Effector CD4-positive, alpha-beta T cell (primary cell): ENCODE data around the gene PFN4.
"Not testable (repeated sequence)": the region's sequence is repeated elsewhere in the genome, so short reads cannot be mapped to it uniquely, and the experiment has no call there.

ENCODE experiments used
- DNase-seq: peaks from one replicate; pipeline ENCODE4 v3.0.0-alpha.2; 2020

PFN4 gene

GRCh38 chr2:24110660-24111303 is 12.4 kb downstream of the PFN4 start:
- no peak for DNase-seq

DNA sequence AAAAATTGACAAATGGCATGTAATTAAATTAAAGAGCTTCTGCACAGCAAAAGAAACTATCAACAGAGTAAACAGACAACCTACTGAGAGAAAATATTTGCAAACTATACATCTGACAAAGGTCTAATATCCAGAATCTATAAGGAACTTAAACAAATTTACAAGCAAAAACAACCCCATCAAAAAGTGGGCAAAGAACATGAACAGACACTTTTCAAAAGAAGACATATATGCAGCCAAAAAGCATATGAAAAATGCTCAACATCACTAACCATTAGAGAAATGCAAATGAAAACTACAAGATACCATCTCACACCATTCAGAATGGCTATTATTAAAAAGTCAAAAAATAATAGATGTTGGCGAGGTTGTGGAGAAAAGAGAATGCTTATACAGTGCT is 13.7 kb downstream of the PFN4 start:
- not testable (repeated sequence) for DNase-seq

GRCh38 chr2:24107336-24107735 is 15.8 kb downstream of the PFN4 start:
- DNase-seq, result no peak

- no peak for DNase-seq
Observed at GRCh38 chr2:24106786-24107185, 16.3 kb downstream of the PFN4 start.

DNA sequence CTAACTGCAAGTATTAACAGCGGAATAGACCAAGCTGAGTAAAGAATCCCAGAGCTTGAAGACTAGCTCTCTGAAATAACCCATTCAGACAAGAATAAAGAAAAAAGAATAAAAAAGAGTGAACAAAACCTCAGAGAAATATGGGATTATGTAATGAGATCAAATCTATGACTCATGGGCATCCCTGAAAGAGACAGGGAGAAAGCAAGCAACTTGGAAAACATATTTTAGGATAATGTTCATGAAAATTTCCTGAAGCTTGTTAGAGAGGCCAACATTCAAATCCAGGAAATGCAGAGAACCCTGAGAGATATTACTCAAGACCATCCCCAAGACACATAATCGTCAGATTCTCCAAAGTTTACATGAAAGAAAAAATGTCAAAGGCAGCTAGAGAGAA is 17.3 kb downstream of the PFN4 start:
- DNase-seq, result no peak

- DNase-seq, result no peak
Observed at GRCh38 chr2:24104906-24105305, 18.2 kb downstream of the PFN4 start.

GRCh38 chr2:24104110-24104650 is 19.0 kb downstream of the PFN4 start:
- no peak for DNase-seq

DNA sequence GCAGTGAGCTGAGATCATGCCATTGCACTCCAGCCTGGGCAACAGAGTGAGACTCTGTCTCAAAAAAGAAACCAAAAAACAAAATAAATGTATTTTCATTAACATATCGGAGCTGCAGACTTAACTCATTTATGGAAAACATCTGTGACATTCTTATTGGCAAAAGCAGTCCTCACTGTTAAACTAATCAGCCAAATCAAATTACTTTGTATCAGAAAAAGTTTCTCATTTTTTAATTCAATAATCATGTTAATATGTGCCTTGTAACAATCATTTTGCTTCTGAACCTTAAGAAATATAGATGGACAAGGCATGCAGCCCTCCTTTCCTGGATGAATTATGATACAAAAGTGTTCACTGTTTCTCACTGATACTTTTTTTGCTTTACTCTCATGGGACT is 20.5 kb downstream of the PFN4 start:
- no peak for DNase-seq

DNA sequence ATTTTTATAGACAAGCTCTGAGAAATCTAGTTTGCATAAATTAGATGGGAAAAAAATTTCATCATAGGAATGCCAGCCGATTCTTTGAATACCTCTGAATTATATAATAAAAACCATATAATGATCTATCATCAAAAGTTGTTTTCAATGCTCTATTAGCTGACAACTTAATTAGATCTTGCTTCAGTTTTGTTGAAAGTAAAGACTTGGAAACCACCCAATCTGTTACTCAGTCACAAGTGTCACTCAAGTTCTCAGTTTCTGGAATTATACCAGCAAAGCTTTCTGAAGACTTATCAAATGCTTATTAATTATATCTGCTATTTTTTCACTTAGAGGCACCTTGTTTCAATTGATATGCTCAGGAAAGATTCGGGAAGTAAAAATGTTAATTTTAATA is 21.1 kb downstream of the PFN4 start:
- DNase-seq, result no peak

DNA sequence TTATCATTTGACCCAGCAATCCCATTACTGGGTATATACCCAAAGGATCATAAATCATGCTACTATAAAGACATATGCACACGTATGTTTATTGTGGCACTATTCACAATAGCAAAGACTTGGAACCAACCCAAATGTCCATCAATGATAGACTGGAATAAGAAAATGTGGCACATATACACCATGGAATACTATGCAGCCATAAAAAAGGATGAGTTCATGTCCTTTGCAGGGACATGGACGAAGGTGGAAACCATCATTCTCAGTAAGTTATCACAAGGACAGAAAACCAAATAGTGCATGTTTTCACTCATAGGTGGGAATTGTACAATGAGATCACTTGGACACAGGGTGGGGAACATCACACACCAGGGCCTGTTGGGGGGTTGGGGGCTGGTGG is 22.4 kb downstream of the PFN4 start:
- DNase-seq, result not testable (repeated sequence)

GRCh38 chr2:24095171-24095677 is 27.9 kb downstream of the PFN4 start:
- DNase-seq, result not testable (repeated sequence)

GRCh38 chr2:24093270-24093669 is 29.9 kb downstream of the PFN4 start:
- not testable (repeated sequence) for DNase-seq

- no peak for DNase-seq
Observed at GRCh38 chr2:24088821-24089359, 34.2 kb downstream of the PFN4 start.

DNA sequence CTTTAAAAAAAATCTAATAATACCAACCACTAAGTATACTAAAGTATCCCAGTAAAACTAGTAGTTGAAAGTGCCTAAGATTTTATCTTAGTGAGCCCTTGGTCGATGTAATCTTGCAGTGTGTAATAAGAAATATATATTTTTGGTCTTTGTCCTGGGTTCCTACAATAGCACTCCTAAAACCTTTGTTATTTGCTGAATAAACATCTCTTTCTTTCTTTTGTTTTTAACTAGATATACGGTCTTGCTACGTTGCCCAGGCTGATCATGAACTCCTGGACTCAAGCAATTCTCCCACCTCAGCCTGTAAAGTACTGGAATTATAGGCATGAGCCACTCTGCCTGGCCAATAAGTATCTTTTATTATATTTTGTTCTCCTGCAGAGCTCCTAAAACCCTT is 36.1 kb downstream of the PFN4 start:
- DNase-seq, result no peak

- DNase-seq, result no peak
Observed at GRCh38 chr2:24086241-24086640, 36.9 kb downstream of the PFN4 start.

DNA sequence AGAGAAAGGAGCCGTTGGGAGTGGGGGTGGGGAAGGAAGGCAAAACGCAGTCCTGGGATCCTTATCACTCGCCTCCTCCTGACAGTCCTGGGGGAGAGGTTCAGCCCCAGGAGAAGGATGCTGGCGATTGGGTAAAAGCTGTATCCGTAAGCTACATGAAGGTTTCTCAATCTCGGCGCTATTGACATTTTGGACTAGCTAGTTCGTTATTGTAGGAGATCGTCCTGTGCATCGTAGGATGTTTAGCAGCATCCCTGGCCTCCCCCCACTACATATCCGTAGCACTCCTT is 38.0 kb downstream of the PFN4 start:
- no peak for DNase-seq

DNA sequence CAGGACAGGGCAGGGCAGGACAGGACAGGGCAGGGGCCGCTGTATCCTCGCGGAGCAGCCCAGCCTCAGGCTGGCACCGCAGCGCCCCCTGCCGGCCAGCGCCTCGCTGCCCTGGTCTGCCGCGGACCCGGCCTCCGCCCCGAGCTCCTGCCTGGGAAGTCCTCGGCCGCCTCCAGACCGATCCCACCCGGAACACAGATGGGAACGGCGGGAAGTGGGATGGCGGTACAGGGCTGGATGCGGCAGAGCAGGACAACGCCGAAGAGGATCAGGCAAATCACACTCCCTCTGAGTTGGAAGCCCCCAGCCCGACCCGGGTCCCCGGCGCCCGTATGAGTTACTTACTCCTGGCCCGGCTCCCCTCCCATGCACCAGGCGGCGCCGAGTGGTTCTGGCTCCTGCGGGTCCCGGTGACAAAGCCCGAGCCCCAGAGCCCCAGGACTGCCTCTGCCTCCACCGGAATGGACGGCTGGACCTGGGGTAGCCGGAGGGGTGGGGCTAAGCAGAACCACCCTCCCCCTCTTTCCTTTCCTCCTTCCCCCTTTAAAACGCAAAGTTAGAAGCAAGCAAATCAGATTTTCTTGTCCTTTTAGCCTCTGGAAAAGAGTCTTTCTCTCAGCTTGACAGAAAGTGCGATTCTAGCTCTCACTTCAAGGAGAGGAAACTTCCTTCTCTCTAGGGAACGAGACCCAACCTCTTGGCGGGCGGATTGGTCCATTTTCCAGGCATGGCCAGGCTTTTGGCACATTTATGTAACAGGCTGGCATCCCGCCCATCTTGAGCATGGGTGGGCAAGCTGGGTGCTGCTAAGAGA is 38.5 kb downstream of the PFN4 start, which contains the start of gene TP53I3:
Gene TP53I3, minus strand, starts transcription at position 449 of the 814 bp plus-strand sequence. CDS start 508 bp downstream, outside the sequence.
- peak; percentile 78 for DNase-seq

DNA sequence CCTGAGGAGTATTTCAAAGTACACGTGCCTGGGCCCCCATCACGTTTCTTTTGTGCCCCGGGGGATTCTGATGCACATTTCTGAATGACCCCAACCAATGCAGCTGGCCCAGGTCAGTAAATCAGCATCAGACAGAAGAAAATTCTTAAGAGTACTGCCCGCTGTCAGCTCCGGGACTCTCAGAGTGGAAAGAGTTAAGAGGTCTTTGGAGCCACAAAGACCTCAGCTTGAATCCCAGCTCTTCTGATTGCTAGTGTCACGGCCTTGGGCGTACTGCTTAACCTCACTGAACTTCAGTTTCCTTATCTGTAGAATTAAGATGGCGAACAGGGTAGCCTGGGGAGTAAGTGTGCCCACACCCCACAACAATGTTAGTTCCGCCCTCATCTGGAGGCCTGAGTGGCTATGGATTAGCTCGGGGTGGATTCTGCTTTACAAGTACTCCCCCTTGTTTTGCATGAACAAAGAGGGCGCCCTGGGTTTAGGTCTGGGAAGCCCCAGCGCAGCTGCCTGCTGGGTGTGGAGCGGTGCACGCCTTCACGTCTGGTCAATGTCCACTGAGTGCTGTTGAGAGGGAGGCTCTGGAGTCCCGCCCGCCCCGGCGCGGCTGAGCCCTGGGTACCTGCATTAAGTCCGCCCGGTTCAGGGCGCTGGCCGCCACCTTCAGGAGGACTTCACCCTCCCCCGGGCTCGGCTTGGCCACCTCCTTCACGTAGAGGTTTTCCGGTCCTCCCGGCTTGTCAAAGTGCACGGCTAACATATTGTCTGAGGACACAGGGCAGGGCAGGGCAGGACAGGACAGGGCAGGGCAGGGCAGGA is 39.4 kb downstream of the PFN4 start:
- peak; percentile 21 for DNase-seq

DNA sequence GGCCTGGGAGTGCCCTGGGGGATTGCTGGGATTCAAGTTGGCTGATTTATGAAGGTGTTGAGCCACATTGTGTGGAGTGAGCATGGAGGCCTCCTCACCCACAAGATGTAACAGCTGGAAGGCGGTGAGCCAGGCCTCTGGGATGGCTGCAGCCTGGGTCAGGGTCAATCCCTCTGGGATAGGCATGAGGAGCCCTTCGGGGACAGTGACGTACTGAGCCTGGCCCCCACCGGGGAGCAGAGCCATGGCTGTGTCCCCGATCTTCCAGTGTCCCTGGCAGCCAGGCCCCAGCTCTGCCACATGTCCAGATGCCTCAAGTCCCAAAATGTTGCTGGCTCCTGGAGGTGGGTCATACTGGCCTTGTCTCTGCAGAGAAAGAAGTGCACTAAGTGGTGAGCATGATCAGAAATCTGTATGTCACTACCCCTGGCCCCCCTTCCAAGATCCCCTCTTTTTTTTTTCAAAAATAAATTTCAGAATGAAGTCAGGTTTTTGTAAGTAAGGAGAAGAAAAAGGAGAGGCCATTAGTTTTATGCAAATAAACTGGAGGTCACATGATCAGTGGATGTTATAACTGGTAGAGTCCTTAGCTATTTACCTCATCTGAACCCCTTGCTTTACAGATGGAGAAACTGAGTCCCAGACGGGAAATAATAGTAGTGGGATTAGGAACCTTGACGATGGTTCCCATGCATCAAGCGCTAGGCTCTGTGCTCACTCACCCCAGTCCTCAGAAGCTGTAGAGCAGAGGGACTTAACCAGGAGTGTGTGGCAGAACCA is 40.2 kb downstream of the PFN4 start:
- DNase-seq, result no peak

DNA sequence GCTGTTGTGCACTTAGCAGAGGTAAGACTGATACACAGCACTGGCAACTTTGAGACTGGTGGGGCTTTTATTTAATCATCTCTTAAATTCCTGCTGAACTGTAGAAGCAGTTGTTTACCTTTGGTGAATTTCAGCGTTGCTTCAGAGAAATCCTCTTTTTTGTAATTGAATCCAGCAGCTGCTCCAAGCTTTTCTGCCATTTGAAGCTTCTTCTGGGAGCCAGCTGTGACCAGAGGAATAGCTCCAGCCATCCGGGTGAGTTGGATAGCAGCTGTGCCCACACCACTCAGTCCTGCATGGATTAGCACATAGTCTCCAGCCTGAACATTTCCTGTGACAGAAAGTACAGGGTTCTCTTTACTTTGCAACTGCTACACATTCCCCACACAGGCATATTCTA is 42.4 kb downstream of the PFN4 start:
- no peak for DNase-seq

- DNase-seq, result no peak
Observed at GRCh38 chr2:24077879-24078278, 45.3 kb downstream of the PFN4 start.

DNA sequence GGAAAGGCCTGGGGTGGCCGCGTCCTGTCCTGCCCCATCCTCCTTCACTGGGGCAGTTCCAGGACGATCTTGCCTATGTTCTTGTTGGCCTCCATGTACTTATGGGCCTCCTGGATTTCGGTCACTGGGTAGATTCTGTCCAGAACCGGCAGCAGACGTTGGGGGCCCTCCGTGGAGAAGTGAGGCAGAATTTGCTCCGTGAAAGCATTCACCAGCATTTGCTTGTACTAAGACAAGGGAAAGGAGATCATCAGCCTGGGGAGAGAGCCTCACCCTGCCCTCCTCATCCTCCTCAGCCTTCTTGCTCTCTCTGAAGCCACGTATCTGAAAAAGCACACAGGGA is 45.6 kb downstream of the PFN4 start:
- no peak for DNase-seq
